K562 (cell line): ENCODE data around the gene NDFIP2. TPM values are rescaled to one million over a fixed set of nuclear protein-coding genes. Genes with fewer than 3 reads are reported as not detected.

Source experiments
- ATAC-seq: fragments of 200-7000 bp; cut with Tn5 transposase; 3 replicates; pipeline ENCODE4 v1.9.1; 2020; ENCODE audit warnings: moderate library complexity
- BruUV-seq: library from RNA; stranded (reverse); fragments of 400-500 nt; replicated peaks from 2 replicates; lab custom pipeline; 2021; lab: Mats Ljungman, UMichigan
- CTCF ChIA-PET: fragments of 300-600 bp; formaldehyde crosslinking; extraction: SDS; loops from one replicate; lab custom pipeline; 2021; ENCODE audit warnings: low intra/inter-chr PET ratio; lab: Yijun Ruan, JAX
- POLR2A ChIA-PET: fragments of 300-600, 350-650 bp; sonication (Branson Sonifier 250); formaldehyde crosslinking; extraction: SDS; loops from one replicate; lab custom pipeline; 2021; ENCODE audit warnings: antibody characterized with exemption, inconsistent platforms; lab: Yijun Ruan, JAX
- DNase-seq, 4 experiments: peaks; one replicate each; pipeline versions ENCODE4 v3.0.0 to v3.0.0-alpha.2; 2011 to 2018; ENCODE audit warnings: low spot score in 3 of 4, mixed read lengths in 3 of 4; ENCODE audit errors: extremely low read depth in 1 of 4
- FAIRE-seq: peaks from 2 replicates; lab custom pipeline; 2011; peaks lifted over from hg19 to GRCh38; lab: Jason Lieb, UNC
- H2AFZ ChIP-seq: 2 replicates; pipeline ENCODE4 v1.6.0; 2011; ENCODE audit warnings: low read depth, low read length, control low read depth, inconsistent platforms
- H3K27ac ChIP-seq: fragments of 200-600 bp; 3 replicates; pipeline ENCODE4 v1.8.0; 2011; ENCODE audit warnings: low read depth, mild to moderate bottlenecking, control low read depth, inconsistent platforms, low read length, moderate library complexity, mixed read lengths; ENCODE audit errors: extremely low read depth
- H3K27me3 ChIP-seq, 2 experiments: fragments of 300-600 bp in 1 of 2; 2 replicates in 1 of 2; 3 replicates in 1 of 2; pipeline versions ENCODE4 v1.6.0 to v1.8.0; 2011; ENCODE audit warnings: inconsistent platforms in 2 of 2, low read length in 2 of 2, mild to moderate bottlenecking in 1 of 2, mixed read lengths in 1 of 2, moderate library complexity in 1 of 2; ENCODE audit not compliant: control insufficient read depth in 2 of 2, insufficient read depth in 2 of 2
- H3K36me3 ChIP-seq: fragments of 300-600 bp; 3 replicates; pipeline ENCODE4 v1.8.0; 2011; ENCODE audit warnings: mild to moderate bottlenecking, low read length, inconsistent platforms; ENCODE audit not compliant: control insufficient read depth, insufficient read depth
- H3K4me1 ChIP-seq, 2 experiments: fragments of 200-600 bp in 1 of 2; replicated peaks in 1 of 2; 2 replicates in 1 of 2; 3 replicates in 1 of 2; pipeline versions ENCODE4 v1.5.1 to v1.8.0; 2011; ENCODE audit warnings: inconsistent platforms in 2 of 2, low read length in 2 of 2, mild to moderate bottlenecking in 1 of 2, mixed read lengths in 1 of 2, moderate library complexity in 1 of 2; ENCODE audit not compliant: control insufficient read depth in 2 of 2, insufficient read depth in 2 of 2
- H3K4me2 ChIP-seq: 2 replicates; pipeline ENCODE4 v1.6.1; 2011; ENCODE audit warnings: low read length, control low read depth, inconsistent platforms, mixed read lengths; ENCODE audit not compliant: insufficient read depth
- H3K4me3 ChIP-seq: fragments of 200-600 bp; sonication (generic), shearing (Covaris generic); 2 replicates; pipeline ENCODE4 v1.5.1; 2016; ENCODE audit warnings: control low read depth, inconsistent platforms
- H3K79me2 ChIP-seq: fragments of 200-600 bp; 3 replicates; pipeline ENCODE4 v1.8.0; 2011; ENCODE audit warnings: low read length, inconsistent platforms; ENCODE audit not compliant: control insufficient read depth, insufficient read depth
- H3K9ac ChIP-seq, 2 experiments: 2 replicates each; pipeline versions ENCODE4 v1.6.0 to v1.6.1; 2011; ENCODE audit warnings: low read depth in 2 of 2, low read length in 2 of 2, control low read depth in 1 of 2, inconsistent platforms in 1 of 2, mild to moderate bottlenecking in 1 of 2, mixed read lengths in 1 of 2; ENCODE audit not compliant: insufficient read depth in 1 of 2
- H3K9me1 ChIP-seq: one replicate; pipeline ENCODE4 v1.6.0; 2011; ENCODE audit warnings: inconsistent platforms, mild to moderate bottlenecking, low read length, moderate library complexity; ENCODE audit not compliant: control insufficient read depth, insufficient read depth
- H3K9me3 ChIP-seq: replicated peaks from 2 replicates; pipeline ENCODE4 v1.5.1; 2011; ENCODE audit warnings: low read depth, low read length, inconsistent platforms; ENCODE audit not compliant: control insufficient read depth, insufficient read depth
- H4K20me1 ChIP-seq: replicated peaks from 2 replicates; pipeline ENCODE4 v1.6.1; 2011; ENCODE audit warnings: low read length, inconsistent platforms, mixed read lengths; ENCODE audit not compliant: control insufficient read depth, insufficient read depth
- ATF3 ChIP-seq, 2 experiments: fragments of 450-650 bp in 1 of 2; sonication (generic) in 1 of 2; formaldehyde crosslinking in 1 of 2; IDR thresholded peaks in 1 of 2; conservative IDR thresholded peaks in 1 of 2; 2 replicates each; pipeline versions ENCODE4 v1.6.1 to v1.8.1; 2016 to 2023; ENCODE audit warnings: mild to moderate bottlenecking in 2 of 2, moderate library complexity in 2 of 2, inconsistent platforms in 1 of 2, missing genetic modification reagents in 1 of 2
- ATF7 ChIP-seq: fragments of 450-650 bp; IDR thresholded peaks from 2 replicates; pipeline ENCODE4 v1.7.1; 2014; ENCODE audit warnings: mild to moderate bottlenecking, moderate library complexity
- CBX8 ChIP-seq: fragments of 200-600 bp; sonication (generic); IDR thresholded peaks from 2 replicates; pipeline ENCODE4 v1.6.1; 2012; ENCODE audit warnings: borderline replicate concordance, mixed run types, low read depth, mild to moderate bottlenecking, moderate library complexity, mixed read lengths, low read length, control low read depth, inconsistent platforms; ENCODE audit not compliant: poor library complexity, severe bottlenecking; ENCODE audit errors: extremely low read depth
- WGBS: fragments of 100-300 bp; shearing (Covaris generic); methylation state at CpG from one replicate; pipeline ENCODE4 v1.1.6; 2016; ENCODE audit warnings: low coverage, mixed read lengths; ENCODE audit not compliant: insufficient coverage; ENCODE audit errors: missing lambda C conversion rate; 5-methylcytosine and 5-hydroxymethylcytosine counted together
- in situ Hi-C: fragments of 300-500 bp; cut with MboI; formaldehyde crosslinking; loops from 4 replicates; pipeline ENCODE4 v1.15.0; 2018; ENCODE audit warnings: inconsistent platforms, mixed read lengths
- intact Hi-C: fragments of 100-400 bp; cut with micrococcal nuclease; formaldehyde crosslinking; loops from 2 replicates; pipeline ENCODE4 v1.14.2; 2022
- polyA plus RNA-seq, 8 experiments: library from polyadenylated mRNA; depleted of rRNA in 4 of 8; stranded (reverse) in 5 of 8; unstranded in 3 of 8; fragments of >200 nt; fragmentation: Nextera tagmentation in 2 of 8; fragmentation: Illumina TruSeq in 1 of 8; extraction: Ambion mirVana in 2 of 8; extraction: Trizol in 1 of 8; gene quantifications; 2 replicates each; pipeline versions ENCODE4 v1.2.1 to v1.2.3, GENCODE V29; 2011 to 2014; ENCODE audit warnings: inconsistent platforms in 1 of 8, missing spikeins in 1 of 8
- total RNA-seq, 7 experiments: library from RNA; depleted of rRNA in 6 of 7; stranded (reverse); fragments of >200 nt in 6 of 7; fragmentation: Illumina TruSeq in 2 of 7; extraction: Trizol in 2 of 7; gene quantifications; 2 replicates each; pipeline versions ENCODE4 v1.2.1 to v1.2.3, GENCODE V29; 2011 to 2021; ENCODE audit warnings: low replicate concordance in 1 of 7

Gene NDFIP2
- total and polyA plus RNA-seq, 9 of the 15 experiments (the other 6 are each of a cell fraction or from before 2014, with no cell fraction given) = 13.4 to 54.4 (median 27.8) TPM

GRCh38 chr13:79486433-79487188 is 5.7 kb downstream of the NDFIP2 start:
- Histone ChIP-seq H3K9me1 (peaks cover 4% of the 10 kb centered on the region), H3K36me3 (peaks cover 10% of the 10 kb centered on the region; the same call in 1 of the 3 replicates), H4K20me1 (0 out of 2 replicates have a peak, but pooled peaks cover 4% of the 10 kb centered on the region), H3K27ac (no peak overlapping the region), H3K4me3 (no peak overlapping the region), H3K79me2 (peaks cover 96% of the 10 kb centered on the region), H3K4me1 (peaks cover 0 to 20% of the 10 kb centered on the region in 2 experiments; a peak in 4 of 5 replicates), H3K9me3 (no peaks in the 10 kb centered on the region), H3K9ac (no peak overlapping the region), H2AFZ (no peak overlapping the region), H3K27me3 (no peaks in the 10 kb centered on the region), H3K4me2 (no peak overlapping the region)
- DNase-seq (no peak), ATAC-seq (no peak), FAIRE-seq (no peak)
- intact Hi-C loops = no loop called here
- no TSS peak for BruUV-seq
- TF ChIP-seq ATF3 (IDR thresholded peaks at IDR 0.05) (peak; percentile 41; the same call in 1 of the 2 replicates), ATF3 (CRISPR knock-in tag; conservative IDR thresholded peaks at IDR 0.05) (no peak), CBX8 (no peak), ATF7 (peak; percentile 23; the same call in 1 of the 2 replicates)
- in situ Hi-C loops = no loop called here
- POLR2A ChIA-PET = no interaction called here
- CTCF ChIA-PET = no interaction called here
- WGBS = 78% methylated on average over 6 of the region's 6 CpGs
